GM03348 (cell line): ENCODE data around the gene PHF23.

Experiments used
- DNase-seq: peaks from one replicate; pipeline ENCODE4 v3.0.0; 2012; ENCODE audit warnings: low spot score

The PHF23 gene

GRCh38 chr17:7239091-7240027, at the start of gene PHF23:
PHF23 (minus strand) TSS chr17:7239457; CDS start chr17:7239279, 178 bp downstream.
- DNase-seq = peak; percentile 99

GRCh38 chr17:7285679-7286078, 46.4 kb upstream of the PHF23 start:
- peak; percentile 0 for DNase-seq

GRCh38 chr17:7284911-7285310, 45.7 kb upstream of the PHF23 start:
- DNase-seq = no peak

- no peak for DNase-seq
Measured at GRCh38 chr17:7283471-7284216, 44.4 kb upstream of the PHF23 start.

- peak; percentile 15 for DNase-seq
Measured at GRCh38 chr17:7282752-7283321, 43.6 kb upstream of the PHF23 start.

- DNase-seq = peak; percentile 1
Measured at GRCh38 chr17:7281953-7282751, 42.9 kb upstream of the PHF23 start.

GRCh38 chr17:7281074-7281952, 42.1 kb upstream of the PHF23 start, which contains the start of gene SLC2A4:
SLC2A4 (plus strand) TSS chr17:7281718; CDS start chr17:7281935, 217 bp downstream.
- DNase-seq = peak; percentile 96

GRCh38 chr17:7280519-7281073, 41.3 kb upstream of the PHF23 start:
- peak; percentile 91 for DNase-seq

GRCh38 chr17:7279448-7279847, 40.2 kb upstream of the PHF23 start:
- DNase-seq = no peak

GRCh38 chr17:7266784-7267183, 27.5 kb upstream of the PHF23 start:
- no peak for DNase-seq

- no peak for DNase-seq
Measured at GRCh38 chr17:7263801-7264078, 24.5 kb upstream of the PHF23 start.

GRCh38 chr17:7262935-7263800, 23.9 kb upstream of the PHF23 start:
- no peak for DNase-seq

- no peak for DNase-seq
Measured at GRCh38 chr17:7262192-7262934, 23.1 kb upstream of the PHF23 start, which contains the start of gene CLDN7. CLDN7 (minus strand) TSS chr17:7262478; CDS start chr17:7262043, 435 bp downstream.

GRCh38 chr17:7261379-7262191, 22.3 kb upstream of the PHF23 start:
- DNase-seq = peak; percentile 40

GRCh38 chr17:7260651-7261378, 21.6 kb upstream of the PHF23 start:
- DNase-seq = peak; percentile 51

- no peak for DNase-seq
Measured at GRCh38 chr17:7260151-7260550, 20.9 kb upstream of the PHF23 start.

GRCh38 chr17:7259555-7259889, 20.3 kb upstream of the PHF23 start:
- DNase-seq = no peak
